DMS53 (cell line): ENCODE measurements around the gene C9.
"Not testable (repeated sequence)": the region's sequence is repeated elsewhere in the genome, so short reads cannot be mapped to it uniquely, and the experiment has no call there.

Source experiments
- DNase-seq: peaks from one replicate; lab custom pipeline; 2025; lab: John Stamatoyannopoulos, UW

Gene C9

GRCh38 chr5:39328731-39329130 is 35.6 kb downstream of the C9 start:
- DNase-seq = no peak

GRCh38 chr5:39323542-39323941 is 40.8 kb downstream of the C9 start:
- no peak for DNase-seq

GRCh38 chr5:39319395-39319794 is 44.9 kb downstream of the C9 start:
- no peak for DNase-seq

GRCh38 chr5:39316464-39316863 is 47.8 kb downstream of the C9 start:
- DNase-seq = not testable (repeated sequence)

GRCh38 chr5:39315995-39316394 is 48.3 kb downstream of the C9 start:
- DNase-seq = no peak

GRCh38 chr5:39314591-39314990 is 49.7 kb downstream of the C9 start:
- DNase-seq = peak; percentile 6

- DNase-seq = no peak
These were observed 54.8 kb downstream of the C9 start for GRCh38 chr5:39309534-39309933.

GRCh38 chr5:39302472-39302871 is 61.8 kb downstream of the C9 start:
- no peak for DNase-seq

GRCh38 chr5:39301406-39301805 is 62.9 kb downstream of the C9 start:
- no peak for DNase-seq

- DNase-seq = no peak
These were observed 64.3 kb downstream of the C9 start for GRCh38 chr5:39299962-39300361.

- no peak for DNase-seq
These were observed 69.6 kb downstream of the C9 start for GRCh38 chr5:39294736-39295135.

- peak; percentile 88 for DNase-seq
These were observed 79.7 kb downstream of the C9 start for GRCh38 chr5:39284552-39284951.

GRCh38 chr5:39283231-39283818 is 81.0 kb downstream of the C9 start:
- DNase-seq = peak; percentile 86

GRCh38 chr5:39282561-39282960 is 81.7 kb downstream of the C9 start:
- no peak for DNase-seq

GRCh38 chr5:39275865-39276264 is 88.4 kb downstream of the C9 start:
- DNase-seq = not testable (repeated sequence)

GRCh38 chr5:39274398-39275085 is 89.8 kb downstream of the C9 start:
- DNase-seq = no peak

GRCh38 chr5:39273314-39273954 is 90.9 kb downstream of the C9 start:
- DNase-seq = no peak

- not testable (repeated sequence) for DNase-seq
These were observed 91.4 kb downstream of the C9 start for GRCh38 chr5:39272869-39273231.

GRCh38 chr5:39270225-39270848 is 94.0 kb downstream of the C9 start:
- no peak for DNase-seq

- DNase-seq = no peak
These were observed 97.1 kb downstream of the C9 start for GRCh38 chr5:39267186-39267585.

GRCh38 chr5:39266442-39266841 is 97.9 kb downstream of the C9 start:
- DNase-seq = peak; percentile 3

- DNase-seq = no peak
These were observed 99.8 kb downstream of the C9 start for GRCh38 chr5:39264528-39264927.

- no peak for DNase-seq
These were observed 101.3 kb downstream of the C9 start for GRCh38 chr5:39262981-39263380.
